Body of pancreas (tissue), 4 donors: ENCODE results near the gene MYO5C.

Source experiments
- CTCF ChIP-seq, 7 experiments: fragments of 450-650 bp in 4 of 7; fragments of 200-600 bp in 3 of 7; sonication (generic) in 3 of 7; IDR thresholded peaks; one replicate each; pipeline ENCODE4 v1.5.1; 2016 to 2019; ENCODE audit warnings: antibody characterized with exemption in 7 of 7
- POLR2A ChIP-seq, 3 donors: fragments of 450-650 bp; IDR thresholded peaks; one replicate each; pipeline ENCODE4 v1.6.1; 2016; ENCODE audit warnings: antibody characterized with exemption in 3 of 3, mild to moderate bottlenecking in 2 of 3

GRCh38 chr15:52324109-52324508 lies 28.5 kb upstream of the MYO5C start:
- TF ChIP-seq CTCF (IDR thresholded peaks at IDR 0.05) (no peak), POLR2A (IDR thresholded peaks at IDR 0.05) (no peak)
